ENCODE measurements around the gene WDR1. TPM values are rescaled to one million over a fixed set of nuclear protein-coding genes. Genes with fewer than 3 reads are reported as not detected.

The WDR1 gene
- total and polyA plus RNA-seq, 2 of the 13 experiments (the other 11 are each of a cell fraction or from before 2014, with no cell fraction given) = 106 to 198 TPM

GRCh38 chr4:10119278-10119677 lies 2.7 kb upstream of the WDR1 start:
- H3K27ac ChIP-seq (ENCODE audit: extremely low read length, insufficient read depth, low read length) = peak overlapping the region; percentile 23
- 0 out of 2 replicates have a peak, but pooled peaks cover 8% of the 10 kb centered on the region for H4K20me1 ChIP-seq (ENCODE audit: insufficient read depth, low read length)
- ATAC-seq (no peak), DNase-seq (ENCODE audit: low spot score) (no peak), FAIRE-seq (no peak)
- intact Hi-C loops (cut with micrococcal nuclease; ENCODE audit: unreplicated experiment) (no loop called here), in situ Hi-C loops (cut with HindIII; ENCODE audit: extremely low pct_ligation_motif_present, low pct_unique_long_range_greater_than_20kb) (no loop called here)
- 69% methylated on average over 7 of the region's 8 CpGs for WGBS (ENCODE audit: low lambda C conversion rate)
- no TSS peak for BruUV-seq (replicated peaks)
- peaks cover 23% of the 10 kb centered on the region for H3K79me2 ChIP-seq (ENCODE audit: insufficient read depth, low read length)
- no peak overlapping the region for H3K4me2 ChIP-seq (ENCODE audit: low read depth, low read length)
- no peak overlapping the region for H3K4me3 ChIP-seq (replicated peaks in 1 of 3; ENCODE audit: insufficient read depth in 1 of 3, low read depth in 2 of 3, low read length in 3 of 3)
- H3K36me3 ChIP-seq (replicated peaks in 1 of 2; ENCODE audit: control insufficient read depth in 1 of 2, insufficient read depth in 2 of 2, low read length in 2 of 2) = peaks cover 4 to 10% of the 10 kb centered on the region in 2 experiments; a peak in 4 of 5 replicates
- no peaks in the 10 kb centered on the region for H3K9me3 ChIP-seq (ENCODE audit: low read length)
- no peak overlapping the region for H3K9ac ChIP-seq (ENCODE audit: insufficient read depth, low read depth, low read length)
- H3K27me3 ChIP-seq (ENCODE audit: control insufficient read depth in 1 of 2, insufficient read depth in 2 of 2, low read length in 2 of 2) = no peaks in the 10 kb centered on the region
- H3K4me1 ChIP-seq (ENCODE audit: insufficient read depth, low read length) = peaks cover 89% of the 10 kb centered on the region
- TF ChIP-seq CC2D1A (CRISPR knock-in tag; IDR thresholded peaks at IDR 0.05) = no peak
- no peak overlapping the region for H2AFZ ChIP-seq (ENCODE audit: low read length)
- ChIA-PET POLR2A (interaction anchor here (3.7 kb wide), 1 partner anchor 10 kb away, joined by 26 read pairs; no protein-coding TSS in a partner anchor), CTCF (ENCODE audit: low intra/inter-chr PET ratio, low total read pairs) (no interaction called here)

GRCh38 chr4:10118048-10119004 lies 1.7 kb upstream of the WDR1 start:
- POLR2A ChIA-PET = interaction anchor here (1.1 to 4.5 kb wide), 6 partner anchors 11 to 86 kb away, joined by 3 to 29 read pairs (median 10); no protein-coding TSS in a partner anchor
- peak overlapping the region; percentile 91; the same call in 1 of the 2 replicates for H3K4me2 ChIP-seq (ENCODE audit: low read depth, low read length)
- peaks cover 89% of the 10 kb centered on the region for H3K4me1 ChIP-seq (ENCODE audit: insufficient read depth, low read length)

More at GRCh38 chr4:10118048-10119004, 1.7 kb upstream of the WDR1 start:
- in situ Hi-C loops (cut with HindIII; ENCODE audit: extremely low pct_ligation_motif_present, low pct_unique_long_range_greater_than_20kb) = no loop called here
- ATAC-seq (no peak), DNase-seq (ENCODE audit: low spot score) (no peak), FAIRE-seq (no peak)
- no peak overlapping the region for H3K4me3 ChIP-seq (replicated peaks in 1 of 3; ENCODE audit: insufficient read depth in 1 of 3, low read depth in 2 of 3, low read length in 3 of 3)
- peaks cover 32% of the 10 kb centered on the region for H3K79me2 ChIP-seq (ENCODE audit: insufficient read depth, low read length)
- no TSS peak for BruUV-seq (replicated peaks)
- H3K9ac ChIP-seq (ENCODE audit: insufficient read depth, low read depth, low read length) = no peak overlapping the region
- no peaks in the 10 kb centered on the region for H3K9me3 ChIP-seq (ENCODE audit: low read length)
- TF ChIP-seq POLR2A (IDR thresholded peaks at IDR 0.05; ENCODE audit: insufficient read depth in 1 of 2, low read depth in 2 of 2, low read length in 2 of 2) (0 out of 4 replicates have a peak, but pooled peaks of 1 of the 2 experiments have one; percentile 21), POLR2AphosphoS5 (IDR thresholded peaks at IDR 0.05; ENCODE audit: low read depth, low read length) (0 out of 2 replicates have a peak, but pooled peaks have one; percentile 8), RBFOX2 (IDR thresholded peaks at IDR 0.05; ENCODE audit: low read depth, low read length) (0 out of 2 replicates have a peak, but pooled peaks have one; percentile 17), NFKBIZ (CRISPR knock-in tag; IDR thresholded peaks at IDR 0.05) (no peak), ZNF883 (CRISPR knock-in tag; IDR thresholded peaks at IDR 0.05; ENCODE audit: not compliant biosample characterization) (no peak), RARA (CRISPR knock-in tag; IDR thresholded peaks at IDR 0.05) (no peak)
- CTCF ChIA-PET (ENCODE audit: low intra/inter-chr PET ratio, low total read pairs) = no interaction called here
- H4K20me1 ChIP-seq (ENCODE audit: insufficient read depth, low read length) = 0 out of 2 replicates have a peak, but pooled peaks cover 8% of the 10 kb centered on the region
- peaks cover 7 to 19% of the 10 kb centered on the region in 2 experiments for H3K36me3 ChIP-seq (replicated peaks in 1 of 2; ENCODE audit: control insufficient read depth in 1 of 2, insufficient read depth in 2 of 2, low read length in 2 of 2)
- 89% methylated on average over 21 of the region's 21 CpGs for WGBS (ENCODE audit: low lambda C conversion rate)
- no peak overlapping the region for H2AFZ ChIP-seq (ENCODE audit: low read length)
- no peaks in the 10 kb centered on the region for H3K27me3 ChIP-seq (ENCODE audit: control insufficient read depth in 1 of 2, insufficient read depth in 2 of 2, low read length in 2 of 2)
- H3K27ac ChIP-seq (ENCODE audit: extremely low read length, insufficient read depth, low read length) = peak overlapping the region; percentile 23
- intact Hi-C loops (cut with micrococcal nuclease; ENCODE audit: unreplicated experiment) = no loop called here
